SK-N-MC (cell line): Measurements from ENCODE around the gene SCYL1.
"Not testable (repeated sequence)": the region's sequence is repeated elsewhere in the genome, so short reads cannot be mapped to it uniquely, and the experiment has no call there.

ENCODE experiments used
- EZH2 ChIP-seq: fragments of 200-600 bp; sonication (generic); IDR thresholded peaks from one replicate; pipeline ENCODE4 v1.6.1; 2017; ENCODE audit warnings: antibody characterized with exemption
- FOXP2 ChIP-seq: optimal IDR thresholded peaks from 2 replicates; pipeline ENCODE3; 2011; ENCODE audit warnings: mild to moderate bottlenecking, moderate library complexity; ENCODE audit not compliant: insufficient read depth; ENCODE audit errors: extremely low read length, control extremely low read depth
- POLR2AphosphoS5 ChIP-seq: IDR thresholded peaks from 2 replicates; pipeline ENCODE4 v1.6.1; 2012; ENCODE audit warnings: mild to moderate bottlenecking, low read depth, low read length, borderline replicate concordance

DNA sequence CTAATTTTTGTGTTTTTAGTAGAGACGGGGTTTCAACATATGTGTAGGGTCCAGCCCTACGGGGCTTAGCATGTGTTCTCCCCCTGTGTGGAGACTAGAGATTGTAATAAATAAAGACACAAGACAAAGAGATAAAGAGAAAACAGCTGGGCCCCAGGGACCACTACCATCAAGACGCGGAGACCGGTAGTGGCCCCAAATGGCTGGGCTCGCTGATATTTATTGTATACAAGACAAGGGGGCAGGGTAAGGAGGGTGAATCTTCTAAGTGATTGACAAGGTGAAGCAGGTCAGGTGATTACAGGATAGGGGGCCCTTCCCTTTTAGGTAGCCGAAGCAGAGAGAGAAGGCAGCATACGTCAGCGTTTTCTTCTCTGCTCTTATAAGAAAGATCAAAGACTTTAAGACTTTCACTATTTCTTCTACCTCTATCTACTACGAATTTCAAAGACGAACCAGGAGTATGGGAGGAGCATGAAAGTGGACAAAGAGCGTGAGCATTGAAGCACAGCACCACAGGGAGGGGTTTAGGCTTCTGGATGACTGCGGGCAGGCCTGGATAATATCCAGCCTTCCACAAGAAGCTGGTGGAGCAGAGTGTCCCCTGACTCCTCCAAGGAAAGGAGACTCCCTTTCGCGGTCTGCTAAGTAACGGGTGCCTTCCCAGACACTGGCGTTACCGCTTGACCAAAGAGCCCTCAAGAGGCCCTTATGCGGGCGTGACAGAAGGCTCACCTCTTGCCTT lies 2.9 kb upstream of the SCYL1 start:
- TF ChIP-seq EZH2, POLR2AphosphoS5, FOXP2: not testable (repeated sequence)
